Panc1 (cell line): ENCODE data around the gene ABCB8.

Experiments
- CTCF ChIP-seq: fragments of 450-650 bp; IDR thresholded peaks from 2 replicates; pipeline ENCODE4 v1.5.1; 2017; ENCODE audit warnings: mild to moderate bottlenecking
- POLR2AphosphoS5 ChIP-seq: IDR thresholded peaks from 2 replicates; pipeline ENCODE4 v1.6.1; 2012; ENCODE audit warnings: mild to moderate bottlenecking, low read depth, low read length, moderate library complexity

- peak; percentile 93 for TF ChIP-seq CTCF
- no peak for TF ChIP-seq POLR2AphosphoS5
These were observed 42.1 kb upstream of the ABCB8 start for GRCh38 chr7:150986099-150986512.
